Activated CD8-positive, alpha-beta memory T cell treated with anti-CD3 and anti-CD28 coated beads, Interleukin-2, amount 50 U/mL, for 1 hour (primary cell): ENCODE data around the gene BTD.
A peak's percentile ranks its signal among the peaks of the same experiment; 100 is the strongest.

Experiments used
- DNase-seq: peaks from one replicate; pipeline ENCODE4 v3.0.0-alpha.2; 2020; ENCODE audit errors: extremely low read depth

The BTD gene, protein sequence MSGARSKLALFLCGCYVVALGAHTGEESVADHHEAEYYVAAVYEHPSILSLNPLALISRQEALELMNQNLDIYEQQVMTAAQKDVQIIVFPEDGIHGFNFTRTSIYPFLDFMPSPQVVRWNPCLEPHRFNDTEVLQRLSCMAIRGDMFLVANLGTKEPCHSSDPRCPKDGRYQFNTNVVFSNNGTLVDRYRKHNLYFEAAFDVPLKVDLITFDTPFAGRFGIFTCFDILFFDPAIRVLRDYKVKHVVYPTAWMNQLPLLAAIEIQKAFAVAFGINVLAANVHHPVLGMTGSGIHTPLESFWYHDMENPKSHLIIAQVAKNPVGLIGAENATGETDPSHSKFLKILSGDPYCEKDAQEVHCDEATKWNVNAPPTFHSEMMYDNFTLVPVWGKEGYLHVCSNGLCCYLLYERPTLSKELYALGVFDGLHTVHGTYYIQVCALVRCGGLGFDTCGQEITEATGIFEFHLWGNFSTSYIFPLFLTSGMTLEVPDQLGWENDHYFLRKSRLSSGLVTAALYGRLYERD

GRCh38 chr3:15601399-15602145 is at the start of gene BTD, which contains the start of gene HACL1:
TSS of gene BTD (plus strand) at chr3:15601745. CDS start at chr3:15635440, 33,695 bp downstream.
TSS of gene HACL1 (minus strand) at chr3:15601569. CDS start at chr3:15601463, 106 bp downstream.
- DNase-seq: peak; percentile 99

GRCh38 chr3:15551902-15552301 is 49.6 kb upstream of the BTD start:
- DNase-seq: no peak

GRCh38 chr3:15553749-15554148 is 47.8 kb upstream of the BTD start:
- DNase-seq: no peak

- DNase-seq: no peak
Observed at GRCh38 chr3:15556512-15556911, 45.0 kb upstream of the BTD start.

DNA sequence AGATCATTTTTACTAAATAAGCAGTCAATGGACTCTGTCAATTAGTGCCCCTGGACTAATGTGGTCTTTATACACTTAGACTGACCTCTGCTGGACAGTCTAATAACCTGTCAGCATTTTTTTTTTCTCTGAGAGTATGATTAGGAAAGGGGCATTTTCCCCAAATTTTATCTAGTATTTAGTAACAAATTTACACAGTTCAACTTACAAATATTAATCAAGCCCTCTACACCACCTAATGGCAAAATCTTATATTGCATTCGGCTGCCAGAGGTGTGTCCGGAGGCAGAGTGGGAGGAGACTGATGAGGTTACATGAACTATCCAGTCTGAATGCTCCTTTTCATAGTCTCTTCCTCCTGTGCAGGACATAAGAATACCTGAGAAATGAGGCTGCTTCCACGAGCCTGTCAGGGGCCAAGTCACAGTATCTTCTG is 44.0 kb upstream of the BTD start:
- DNase-seq: peak; percentile 8

- DNase-seq: no peak
Observed at GRCh38 chr3:15558581-15558980, 43.0 kb upstream of the BTD start.

- no peak for DNase-seq
Observed at GRCh38 chr3:15562560-15562959, 39.0 kb upstream of the BTD start.

- DNase-seq: no peak
Observed at GRCh38 chr3:15563190-15563589, 38.4 kb upstream of the BTD start.

DNA sequence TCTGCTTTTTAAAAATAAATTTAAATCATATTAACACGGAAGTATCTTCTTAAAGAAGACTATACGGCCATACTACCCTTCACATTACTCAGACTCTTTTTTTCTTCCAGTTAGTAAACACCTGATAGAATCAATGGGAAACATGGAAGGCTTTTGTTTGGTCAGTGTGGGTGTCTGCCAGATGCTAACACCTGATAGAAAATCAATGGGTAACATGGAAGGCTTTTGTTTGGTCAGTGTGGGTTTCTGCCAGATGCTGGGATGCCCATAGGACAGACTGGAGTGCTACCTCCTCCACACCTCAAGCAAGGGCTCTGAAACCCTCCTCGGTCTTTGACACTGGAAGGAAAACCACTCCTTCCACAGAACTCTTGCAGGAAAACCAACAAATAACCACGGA is 29.4 kb upstream of the BTD start:
- no peak for DNase-seq

DNA sequence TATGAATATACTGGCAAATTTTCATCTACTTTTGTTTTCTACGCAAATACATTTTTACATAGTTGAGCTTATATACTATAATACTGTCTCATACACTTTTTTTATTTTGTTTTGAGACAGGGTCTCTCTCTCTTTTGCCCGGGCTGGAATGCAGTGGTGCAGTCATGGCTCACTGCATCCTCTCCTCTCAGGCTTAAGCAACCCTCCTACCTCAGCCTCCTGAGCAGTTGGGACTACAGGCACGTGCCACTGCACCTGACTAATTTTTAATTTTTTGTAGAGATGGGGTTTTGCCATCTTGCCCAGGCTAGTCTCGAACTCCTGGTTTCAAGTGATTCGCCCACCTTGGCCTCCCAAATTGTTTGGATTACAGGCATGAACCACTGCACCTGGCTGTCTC is 26.1 kb upstream of the BTD start:
- DNase-seq: no peak

DNA sequence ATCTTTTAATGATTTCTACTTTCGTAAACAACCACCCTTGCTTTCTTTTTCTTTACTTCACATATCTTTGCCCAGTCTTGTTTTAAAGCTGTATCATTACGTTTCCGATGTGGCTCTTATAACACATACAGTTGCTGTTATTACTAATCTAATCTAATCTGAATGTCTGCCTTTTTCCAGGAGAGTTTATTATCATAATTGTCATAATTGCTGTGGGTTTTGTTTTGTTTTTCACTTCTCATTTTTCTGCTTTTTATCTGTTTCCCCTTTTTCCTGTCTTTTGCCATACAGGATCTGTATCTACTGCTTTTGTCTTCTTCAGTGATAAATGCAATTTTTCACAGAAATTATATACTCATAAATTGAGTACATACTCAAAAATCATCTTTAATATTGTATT is 25.1 kb upstream of the BTD start:
- no peak for DNase-seq

- DNase-seq: no peak
Observed at GRCh38 chr3:15578289-15578867, 23.2 kb upstream of the BTD start.

DNA sequence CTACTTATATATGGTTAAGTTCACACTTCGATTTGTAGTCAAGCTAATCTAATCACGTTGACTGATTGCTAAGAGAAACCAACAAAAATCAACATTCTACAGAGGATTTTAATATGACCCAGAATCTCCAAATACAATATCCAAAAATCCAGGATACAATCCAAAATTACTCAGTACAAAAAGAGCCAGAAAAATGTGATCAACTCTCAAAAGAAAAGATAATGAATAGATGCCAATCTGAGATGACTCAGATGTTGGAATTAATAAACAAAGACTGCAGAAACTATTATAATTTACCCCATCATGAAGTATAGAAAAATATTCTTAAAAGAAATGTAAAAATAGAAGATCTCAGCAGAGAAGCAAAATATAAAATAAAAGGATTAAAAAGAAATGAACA is 22.5 kb upstream of the BTD start:
- DNase-seq: no peak

- DNase-seq: no peak
Observed at GRCh38 chr3:15581471-15582394, 19.8 kb upstream of the BTD start.

DNA sequence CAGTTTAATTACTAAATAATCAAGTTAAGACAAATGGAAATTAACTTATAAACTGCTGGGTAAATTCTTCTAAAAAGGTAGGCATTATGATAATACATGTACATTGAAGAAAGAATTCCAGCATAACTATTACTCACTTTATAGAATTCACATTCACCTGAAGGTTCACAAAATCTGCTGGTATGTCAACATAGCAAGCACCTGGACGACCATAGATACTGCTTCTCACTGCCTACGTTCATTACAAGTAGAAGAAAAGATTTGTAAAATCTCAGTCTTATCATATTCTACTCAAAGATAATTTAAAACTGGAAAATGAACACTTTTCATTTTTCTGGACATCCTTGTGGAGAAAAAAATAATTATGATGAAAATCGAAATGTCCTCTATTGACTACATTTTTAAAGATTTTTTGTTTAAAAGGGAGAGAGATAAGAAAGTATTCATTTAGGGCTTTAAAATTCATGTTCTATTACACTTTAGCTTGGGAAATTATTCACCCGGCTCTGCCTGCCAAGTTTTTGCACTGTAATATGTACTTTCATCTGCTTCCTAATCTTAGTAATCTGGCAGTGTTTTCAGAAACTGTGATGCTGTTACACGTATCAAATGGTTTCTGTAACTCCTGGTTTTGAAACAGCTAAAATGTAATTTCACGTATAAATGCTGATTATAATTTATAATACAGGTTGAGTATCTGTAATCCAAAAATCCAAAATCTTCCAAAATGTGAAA is 16.3 kb upstream of the BTD start:
- DNase-seq: no peak

DNA sequence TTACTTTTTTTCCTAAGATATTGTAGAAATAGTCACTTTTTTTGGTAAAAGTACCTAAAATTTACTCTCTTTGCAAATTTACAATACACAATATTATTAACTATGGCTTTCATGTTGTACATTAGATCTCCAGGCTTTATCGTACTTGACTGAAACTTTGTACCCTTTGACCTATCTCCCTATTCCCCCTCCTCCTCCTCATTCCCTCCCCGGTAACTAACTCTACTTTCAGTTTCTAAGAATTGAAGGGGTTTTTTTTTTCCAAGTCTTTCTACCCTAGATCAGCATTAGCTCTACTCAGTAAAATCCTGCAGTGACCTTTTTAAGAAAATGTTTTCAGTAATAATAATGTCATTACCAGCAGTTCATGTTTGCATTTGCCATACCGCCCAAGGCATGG is 10.3 kb upstream of the BTD start:
- no peak for DNase-seq

DNA sequence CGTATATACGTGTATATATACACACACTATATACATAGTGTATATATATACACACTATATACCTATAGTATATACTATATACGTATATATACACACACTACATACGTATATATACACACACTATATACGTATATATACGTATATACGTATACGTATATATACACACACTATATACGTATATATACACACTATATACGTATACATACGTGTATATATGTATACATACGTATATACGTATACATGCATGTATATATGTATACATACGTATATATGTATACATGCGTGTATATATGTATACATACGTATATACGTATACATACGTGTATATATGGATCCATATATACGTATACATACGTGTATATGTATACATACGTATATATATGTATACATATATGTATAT is 9.6 kb upstream of the BTD start:
- no peak for DNase-seq

DNA sequence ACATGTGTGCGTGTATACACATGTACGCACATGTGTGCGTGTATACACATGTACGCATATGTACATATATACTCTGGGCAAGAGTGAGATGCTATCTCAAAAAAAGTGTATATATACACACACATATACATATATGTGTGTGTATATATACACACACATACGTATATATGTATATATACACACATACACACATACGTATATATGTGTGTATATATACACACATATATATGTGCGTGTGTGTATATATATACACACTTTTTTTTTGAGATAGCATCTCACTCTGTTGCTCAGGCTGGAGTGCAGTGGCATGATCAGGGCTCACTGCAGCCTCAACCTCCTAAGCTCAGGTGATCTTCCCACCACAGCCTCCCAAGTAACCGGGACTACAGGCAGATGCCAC is 8.6 kb upstream of the BTD start:
- no peak for DNase-seq

- no peak for DNase-seq
Observed at GRCh38 chr3:15595955-15596354, 5.6 kb upstream of the BTD start.

GRCh38 chr3:15601046-15601398 is 523 bp upstream of the BTD start:
- DNase-seq: no peak

DNA sequence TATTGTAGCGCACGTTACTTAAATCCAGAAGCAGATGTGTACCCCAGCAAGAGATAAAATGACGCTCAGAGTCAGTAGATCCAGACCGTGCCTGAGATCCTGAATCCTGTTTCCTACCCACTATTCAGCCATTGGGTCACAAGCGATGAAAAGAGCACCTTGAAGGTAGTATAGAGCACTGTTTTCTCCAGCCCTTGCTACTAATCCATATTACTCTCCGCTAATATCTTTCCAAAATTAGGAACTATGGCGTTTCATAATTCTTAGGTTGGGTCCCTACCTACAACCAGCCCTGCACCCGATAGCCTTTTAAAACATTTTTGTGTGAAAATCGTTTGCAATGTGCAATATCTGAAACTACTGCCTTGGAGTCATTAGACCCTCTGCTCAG is 596 bp downstream of the BTD start:
- DNase-seq: no peak
